Nucleus accumbens (tissue), 56 donors: ENCODE results near the gene KIF25.
A peak's percentile ranks its signal among the peaks of the same experiment; 100 is the strongest.
"Not testable (repeated sequence)": the region's sequence is repeated elsewhere in the genome, so short reads cannot be mapped to it uniquely, and the experiment has no call there.

Experiments used
- DNase-seq, 56 donors: peaks; one replicate each; lab custom pipeline; 2025; lab: John Stamatoyannopoulos, UW

Gene KIF25

GRCh38 chr6:167974640-167975344, 22.7 kb upstream of the KIF25 start:
- no peak for DNase-seq

- DNase-seq, result no peak
These were observed 22.0 kb upstream of the KIF25 start for GRCh38 chr6:167975458-167975857.

GRCh38 chr6:167976116-167976657, 21.3 kb upstream of the KIF25 start:
- DNase-seq, result not testable (repeated sequence)

- no peak for DNase-seq
These were observed 20.8 kb upstream of the KIF25 start for GRCh38 chr6:167976708-167977107.

- DNase-seq, result no peak
These were observed 19.6 kb upstream of the KIF25 start for GRCh38 chr6:167977717-167978467.

GRCh38 chr6:167978607-167979006, 18.9 kb upstream of the KIF25 start:
- DNase-seq, result no peak

GRCh38 chr6:167979436-167980139, 17.9 kb upstream of the KIF25 start:
- DNase-seq, result peak in 3 of 56 donors; percentile 26 to 36 (median 31)

GRCh38 chr6:167980911-167981580, 16.4 kb upstream of the KIF25 start:
- DNase-seq, result no peak

GRCh38 chr6:167981916-167982462, 15.5 kb upstream of the KIF25 start:
- DNase-seq, result no peak

GRCh38 chr6:167984144-167984719, 13.2 kb upstream of the KIF25 start:
- no peak for DNase-seq

GRCh38 chr6:167984876-167985604, 12.4 kb upstream of the KIF25 start:
- DNase-seq, result no peak

GRCh38 chr6:167985911-167986595, 11.4 kb upstream of the KIF25 start:
- DNase-seq, result no peak

GRCh38 chr6:167987396-167988153, 9.9 kb upstream of the KIF25 start:
- no peak for DNase-seq

GRCh38 chr6:167988154-167988495, 9.3 kb upstream of the KIF25 start:
- DNase-seq, result no peak

GRCh38 chr6:167988945-167989841, 8.3 kb upstream of the KIF25 start:
- no peak for DNase-seq

GRCh38 chr6:167990016-167990945, 7.2 kb upstream of the KIF25 start:
- DNase-seq, result no peak
